Head of caudate nucleus (tissue), 42 donors: ENCODE results near the gene AKAP8L.

Experiments
- DNase-seq, 42 donors: peaks; one replicate each; pipeline versions ENCODE4 v3.0.0 to v3.0.0-alpha.2; 2020 to 2021; ENCODE audit warnings: mixed read lengths in 7 of 42
- intact Hi-C: fragments of 100-400 bp; cut with DNase I; formaldehyde crosslinking; loops from one replicate; pipeline ENCODE4 v1.15.0; 2022

The AKAP8L gene

GRCh38 chr19:15450528-15450890 lies 31.7 kb upstream of the AKAP8L start:
- no peak for DNase-seq
- intact Hi-C loops: no loop called here

- intact Hi-C loops: loop anchor here (10.0 kb wide), 1 partner anchor 325 kb away; a partner anchor contains a TSS
- DNase-seq: peak; percentile 53 to 91 (median 81)
Observed at GRCh38 chr19:15449620-15450527, 31.1 kb upstream of the AKAP8L start, which contains the start of gene WIZ. TSS of gene WIZ (minus strand) at chr19:15449956. CDS start at chr19:15448307, 1,649 bp downstream.

GRCh38 chr19:15448778-15449619 lies 30.2 kb upstream of the AKAP8L start:
- DNase-seq: no peak
- intact Hi-C loops: loop anchor here (10.0 kb wide), 1 partner anchor 324 kb away; a partner anchor contains a TSS

GRCh38 chr19:15448044-15448777 lies 29.4 kb upstream of the AKAP8L start:
- no peak for DNase-seq
- intact Hi-C loops: loop anchor here (10.0 kb wide), 1 partner anchor 323 kb away; a partner anchor contains a TSS

GRCh38 chr19:15447057-15447456 lies 28.3 kb upstream of the AKAP8L start:
- no peak for DNase-seq
- intact Hi-C loops: loop anchor here (10.0 kb wide), 1 partner anchor 322 kb away; a partner anchor contains a TSS

GRCh38 chr19:15445807-15446376 lies 27.1 kb upstream of the AKAP8L start:
- intact Hi-C loops: loop anchor here (10.0 kb wide), 1 partner anchor 321 kb away; a partner anchor contains a TSS
- no peak for DNase-seq

GRCh38 chr19:15445227-15445605 lies 26.4 kb upstream of the AKAP8L start:
- no peak for DNase-seq
- intact Hi-C loops: loop anchor here (10.0 kb wide), 1 partner anchor 320 kb away; a partner anchor contains a TSS

- no peak for DNase-seq
- intact Hi-C loops: loop anchor here (10.0 kb wide), 1 partner anchor 320 kb away; a partner anchor contains a TSS
Observed at GRCh38 chr19:15444505-15445226, 25.9 kb upstream of the AKAP8L start.

GRCh38 chr19:15443838-15444237 lies 25.1 kb upstream of the AKAP8L start:
- intact Hi-C loops: loop anchor here (10.0 kb wide), 1 partner anchor 319 kb away; a partner anchor contains a TSS
- DNase-seq: peak in 19 of 42 donors; percentile 14 to 56 (median 36)

- intact Hi-C loops: loop anchor here (10.0 kb wide), 1 partner anchor 319 kb away; a partner anchor contains a TSS
Observed at GRCh38 chr19:15443325-15443724, 24.5 kb upstream of the AKAP8L start.

GRCh38 chr19:15442142-15442920 lies 23.5 kb upstream of the AKAP8L start:
- no peak for DNase-seq

More at GRCh38 chr19:15443325-15443724, 24.5 kb upstream of the AKAP8L start:
- no peak for DNase-seq

GRCh38 chr19:15441317-15441716 lies 22.5 kb upstream of the AKAP8L start:
- DNase-seq: no peak
- intact Hi-C loops: loop anchor here (10.0 kb wide), 1 partner anchor 317 kb away; a partner anchor contains a TSS

More at GRCh38 chr19:15442142-15442920, 23.5 kb upstream of the AKAP8L start:
- intact Hi-C loops: loop anchor here (10.0 kb wide), 1 partner anchor 318 kb away; a partner anchor contains a TSS

GRCh38 chr19:15439821-15440641 lies 21.2 kb upstream of the AKAP8L start:
- intact Hi-C loops: loop anchor here (10.0 kb wide), 1 partner anchor 315 kb away; a partner anchor contains a TSS
- DNase-seq: no peak

GRCh38 chr19:15439078-15439799 lies 20.5 kb upstream of the AKAP8L start:
- intact Hi-C loops: no loop called here
- DNase-seq: no peak

- DNase-seq: no peak
- intact Hi-C loops: no loop called here
Observed at GRCh38 chr19:15438577-15438976, 19.8 kb upstream of the AKAP8L start.
